Measurements from ENCODE around the gene PGF.
"Not testable (repeated sequence)": the region's sequence is repeated elsewhere in the genome, so short reads cannot be mapped to it uniquely, and the experiment has no call there.

- not testable (repeated sequence) for TF ChIP-seq ZNF274 (IDR thresholded peaks at IDR 0.05; ENCODE audit: low read length); ZNF274 (tag by site-specific recombination; IDR thresholded peaks at IDR 0.05; ENCODE audit: borderline replicate concordance); CTCF (tag by site-specific recombination; IDR thresholded peaks at IDR 0.05); REPIN1 (tag by site-specific recombination; IDR thresholded peaks at IDR 0.05; ENCODE audit: low read depth); TSHZ1 (tag by site-specific recombination; IDR thresholded peaks at IDR 0.05; ENCODE audit: borderline replicate concordance); ZNF311 (tag by site-specific recombination; IDR thresholded peaks at IDR 0.05; ENCODE audit: borderline replicate concordance); KLF7 (tag by site-specific recombination; IDR thresholded peaks at IDR 0.05; ENCODE audit: borderline replicate concordance)
Measured at GRCh38 chr14:74931744-74932143, 23.7 kb downstream of the PGF start.
